Ecto neural progenitor cell (in vitro differentiated cells): ENCODE measurements around the gene POU4F3.
A peak's percentile ranks its signal among the peaks of the same experiment; 100 is the strongest.

Source experiments
- DNase-seq: peaks from one replicate; pipeline ENCODE4 v3.0.0-alpha.2; 2018; ENCODE audit warnings: low spot score

The POU4F3 gene

GRCh38 chr5:146340260-146341081 lies 1.8 kb downstream of the POU4F3 start:
- peak; percentile 82 for DNase-seq

DNA sequence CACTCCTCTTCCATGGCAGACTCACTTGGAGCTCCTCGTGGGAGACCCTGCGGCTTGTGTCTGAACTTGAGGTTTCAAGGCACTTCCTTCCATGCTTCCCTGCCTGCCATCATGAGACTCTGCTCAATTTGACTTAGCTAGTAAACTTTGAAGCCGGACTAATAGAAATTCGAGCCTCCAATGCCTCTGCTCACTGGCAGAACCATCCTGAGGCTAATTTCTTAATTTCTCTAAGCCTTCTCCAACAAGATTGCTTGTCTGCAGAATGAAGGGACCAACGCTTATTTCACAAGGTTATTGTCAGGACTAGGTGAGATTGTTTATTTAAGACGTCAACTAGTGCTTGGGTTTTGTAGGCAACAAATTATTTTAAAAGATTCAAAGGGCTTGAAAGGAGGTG lies 3.2 kb downstream of the POU4F3 start:
- DNase-seq, result no peak

DNA sequence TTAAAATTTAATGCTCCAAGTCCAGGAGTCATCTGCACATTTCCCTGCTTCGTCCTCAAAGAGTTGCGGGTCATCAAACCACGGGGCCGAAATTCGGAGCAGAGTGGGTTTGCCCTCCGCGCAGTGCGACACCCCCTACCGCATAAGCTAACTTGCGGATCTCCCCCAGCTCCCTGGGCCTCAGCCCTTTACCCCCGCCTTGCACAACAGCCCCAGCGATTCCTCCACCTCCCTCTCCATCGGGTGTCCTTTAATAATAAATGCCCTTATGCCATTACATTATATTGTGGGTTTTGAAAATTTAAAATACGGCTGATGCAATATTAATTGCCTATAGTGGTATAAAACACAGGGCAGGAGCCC lies 3.9 kb downstream of the POU4F3 start:
- DNase-seq, result no peak

- no peak for DNase-seq
Observed at GRCh38 chr5:146342882-146343865, 4.5 kb downstream of the POU4F3 start.

GRCh38 chr5:146344155-146345118 lies 5.8 kb downstream of the POU4F3 start:
- peak; percentile 87 for DNase-seq

GRCh38 chr5:146345240-146345577 lies 6.6 kb downstream of the POU4F3 start:
- no peak for DNase-seq

DNA sequence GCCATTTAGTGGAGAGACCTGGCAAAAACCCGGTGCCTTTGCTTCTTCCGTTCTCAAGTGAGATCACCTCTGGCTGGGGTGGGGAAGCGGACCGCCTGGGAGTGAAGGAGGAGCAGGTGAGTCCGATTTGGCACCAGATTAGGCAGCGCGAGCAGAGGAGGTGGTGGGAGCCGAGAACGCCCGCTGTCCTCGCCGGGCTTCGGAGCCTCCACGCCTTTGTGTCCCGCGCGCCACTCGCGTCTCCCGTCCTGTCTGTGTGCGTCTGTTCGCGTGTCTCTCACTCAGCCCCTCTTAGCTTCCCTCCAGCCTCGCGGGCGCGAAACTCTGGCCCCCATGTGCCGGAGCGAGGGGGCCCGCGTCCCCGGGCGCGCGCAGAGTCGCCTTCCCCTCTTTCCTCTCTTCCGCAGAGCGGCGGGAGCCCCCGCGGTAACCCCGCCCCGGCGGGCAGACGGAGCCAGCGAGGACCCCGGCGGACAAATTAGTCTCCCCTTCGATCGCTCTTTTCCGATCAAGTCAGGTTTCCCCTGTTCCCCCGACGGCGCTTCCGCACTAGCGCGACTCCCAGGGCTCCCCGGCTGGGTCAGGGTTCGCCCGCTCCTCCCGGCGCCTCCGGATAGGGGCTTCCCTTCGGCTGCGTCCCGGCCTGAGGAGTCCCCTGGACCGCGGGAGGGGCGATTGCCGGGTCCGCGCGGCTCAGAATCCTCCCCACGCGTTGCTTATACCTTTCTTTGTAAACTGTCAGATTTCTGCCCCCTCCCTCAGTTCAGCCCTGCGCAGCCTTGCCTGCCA lies 7.1 kb downstream of the POU4F3 start:
- DNase-seq, result peak; percentile 61

- no peak for DNase-seq
Observed at GRCh38 chr5:146357126-146357525, 18.5 kb downstream of the POU4F3 start.

GRCh38 chr5:146359836-146360235 lies 21.2 kb downstream of the POU4F3 start:
- DNase-seq, result no peak

- no peak for DNase-seq
Observed at GRCh38 chr5:146363161-146363874, 24.7 kb downstream of the POU4F3 start.

- DNase-seq, result no peak
Observed at GRCh38 chr5:146365618-146366017, 27.0 kb downstream of the POU4F3 start.

GRCh38 chr5:146366904-146367303 lies 28.3 kb downstream of the POU4F3 start:
- DNase-seq, result no peak

DNA sequence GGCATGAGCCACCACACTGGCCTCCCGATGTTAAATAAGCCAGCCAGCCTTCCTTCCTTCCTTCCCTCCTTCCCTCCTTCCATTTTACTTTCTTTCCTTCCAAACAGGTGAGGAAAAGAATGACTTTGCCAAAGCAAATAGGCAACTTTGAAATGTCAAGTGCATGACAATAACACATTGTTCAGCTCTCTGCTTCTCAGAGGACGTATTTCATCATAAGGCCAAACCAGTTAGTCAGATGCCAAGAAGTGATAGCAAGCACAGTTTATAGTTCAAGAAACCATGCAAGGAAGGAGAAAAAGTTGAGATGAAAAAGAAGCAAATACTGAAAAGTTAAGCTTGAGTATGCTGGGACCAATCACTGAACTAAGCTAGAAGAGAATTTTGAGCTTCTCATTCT lies 29.5 kb downstream of the POU4F3 start:
- DNase-seq, result no peak

DNA sequence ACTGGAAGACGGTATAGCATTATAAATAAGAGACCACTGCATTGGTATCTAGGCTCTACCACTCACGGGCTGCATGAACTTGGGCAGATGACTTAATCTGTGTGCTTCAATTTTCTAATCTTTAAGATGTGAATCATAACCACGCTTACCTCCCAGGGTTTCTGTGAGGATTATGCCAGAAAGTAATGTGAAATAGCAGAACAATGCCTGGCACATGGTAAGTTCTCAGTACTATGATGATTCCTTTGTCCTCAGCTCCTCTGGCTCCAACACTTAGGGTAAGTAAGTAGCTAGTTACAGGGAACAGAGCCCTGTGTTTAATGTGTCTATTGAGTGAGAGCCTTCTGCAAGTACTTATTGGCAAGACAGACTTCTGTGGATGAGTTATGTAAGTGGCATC lies 31.1 kb downstream of the POU4F3 start:
- DNase-seq, result no peak

DNA sequence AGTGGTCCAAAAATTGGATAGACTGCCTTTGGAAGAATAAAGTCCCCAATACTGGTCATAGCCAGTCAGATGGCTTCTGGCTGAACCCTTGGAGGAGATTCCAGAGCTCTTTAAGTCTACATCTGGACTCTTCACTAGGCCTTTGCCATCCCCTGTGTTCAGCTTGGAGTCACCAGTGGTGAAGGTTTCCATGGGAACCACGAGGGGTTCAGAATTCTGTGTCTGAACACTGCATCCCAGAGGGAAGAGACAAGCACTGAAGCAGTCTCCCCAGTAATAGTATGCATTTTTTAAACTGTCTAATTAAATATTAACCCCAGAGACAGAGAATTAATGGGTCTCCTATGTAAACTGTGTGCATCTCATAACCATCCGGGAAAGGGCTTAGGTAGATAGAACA lies 38.2 kb downstream of the POU4F3 start:
- no peak for DNase-seq

- DNase-seq, result no peak
Observed at GRCh38 chr5:146378986-146379385, 40.3 kb downstream of the POU4F3 start.

- no peak for DNase-seq
Observed at GRCh38 chr5:146380714-146381113, 42.1 kb downstream of the POU4F3 start.

DNA sequence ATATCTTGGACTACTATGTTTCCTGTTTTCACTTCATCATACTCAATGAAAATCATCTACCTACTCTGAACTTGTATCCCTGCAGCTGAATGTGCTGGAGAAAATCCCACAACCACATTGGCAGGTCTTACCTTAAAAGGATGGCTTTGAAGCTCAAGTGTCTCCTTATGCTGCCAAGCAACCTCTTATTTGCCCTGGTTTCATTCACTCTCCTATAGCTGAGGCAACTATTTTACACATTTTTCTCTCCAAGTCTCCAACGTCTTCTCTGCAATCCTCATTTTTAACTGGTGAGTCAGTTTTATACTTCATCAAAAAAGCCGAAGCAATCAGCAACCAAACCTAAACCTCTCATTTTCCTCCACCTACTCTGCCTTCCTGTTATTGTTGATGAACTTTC lies 49.7 kb downstream of the POU4F3 start:
- DNase-seq, result no peak

DNA sequence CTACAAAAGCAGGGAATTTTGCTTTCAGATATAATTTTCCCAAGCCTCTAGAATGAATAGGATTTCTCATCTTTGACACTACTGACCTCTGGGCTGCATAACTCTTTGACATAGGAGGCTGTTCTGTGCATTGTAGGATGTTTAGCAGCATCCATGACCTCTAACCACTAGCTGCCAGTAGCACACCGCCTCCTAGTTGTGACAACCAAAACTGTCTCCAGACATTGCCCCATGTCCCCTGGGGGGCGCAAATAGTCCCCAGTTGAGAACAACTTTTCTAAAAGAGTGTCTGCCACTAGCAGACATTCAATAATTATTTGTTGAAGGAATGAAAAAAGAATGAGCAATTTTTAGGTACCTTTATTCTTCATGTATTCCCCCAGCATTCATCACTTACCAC lies 51.8 kb downstream of the POU4F3 start:
- no peak for DNase-seq
